Activated CD4-positive, CD25-positive, alpha-beta regulatory T cell (primary cell): ENCODE measurements around the gene PPFIA4.

Experiments used
- DNase-seq, 4 experiments: peaks; one replicate each; lab custom pipeline; 2025; lab: John Stamatoyannopoulos, UW

Gene PPFIA4

GRCh38 chr1:203082571-203083462 lies 56.5 kb downstream of the PPFIA4 start:
- DNase-seq = no peak

- no peak for DNase-seq
Observed at GRCh38 chr1:203083463-203083921, 57.2 kb downstream of the PPFIA4 start.

- no peak for DNase-seq
Observed at GRCh38 chr1:203084588-203085527, 58.6 kb downstream of the PPFIA4 start.

- DNase-seq = no peak
Observed at GRCh38 chr1:203085528-203086406, 59.5 kb downstream of the PPFIA4 start, which contains the start of gene MYOG. MYOG (minus strand) TSS chr1:203086012; CDS start chr1:203085961, 51 bp downstream.

- no peak for DNase-seq
Observed at GRCh38 chr1:203086992-203087763, 60.9 kb downstream of the PPFIA4 start.

- no peak for DNase-seq
Observed at GRCh38 chr1:203088441-203088840, 62.1 kb downstream of the PPFIA4 start.

- DNase-seq = no peak
Observed at GRCh38 chr1:203089001-203089650, 62.8 kb downstream of the PPFIA4 start.

- no peak for DNase-seq
Observed at GRCh38 chr1:203089651-203090045, 63.4 kb downstream of the PPFIA4 start.

GRCh38 chr1:203090421-203091198 lies 64.3 kb downstream of the PPFIA4 start:
- no peak for DNase-seq

- no peak for DNase-seq
Observed at GRCh38 chr1:203091199-203091477, 64.8 kb downstream of the PPFIA4 start.

- DNase-seq = no peak
Observed at GRCh38 chr1:203091761-203092330, 65.6 kb downstream of the PPFIA4 start.

GRCh38 chr1:203093754-203094410 lies 67.6 kb downstream of the PPFIA4 start:
- no peak for DNase-seq

GRCh38 chr1:203095061-203095690 lies 68.9 kb downstream of the PPFIA4 start:
- DNase-seq = no peak

- no peak for DNase-seq
Observed at GRCh38 chr1:203096566-203096965, 70.3 kb downstream of the PPFIA4 start.

- DNase-seq = no peak
Observed at GRCh38 chr1:203097001-203097400, 70.7 kb downstream of the PPFIA4 start.

- no peak for DNase-seq
Observed at GRCh38 chr1:203098445-203098844, 72.2 kb downstream of the PPFIA4 start.

GRCh38 chr1:203098914-203099520 lies 72.7 kb downstream of the PPFIA4 start:
- DNase-seq = no peak
